OCI-LY7 (cell line): ENCODE data around the gene SKIC2.
"Not testable (repeated sequence)": the region's sequence is repeated elsewhere in the genome, so short reads cannot be mapped to it uniquely, and the experiment has no call there.

Source experiments
- CTCF ChIP-seq: fragments of 200-600 bp; sonication (generic); conservative IDR thresholded peaks from 2 replicates; pipeline ENCODE4 v1.5.1; 2014; ENCODE audit warnings: mild to moderate bottlenecking, antibody characterized with exemption, low read length, moderate library complexity, mixed read lengths
- EZH2phosphoT487 ChIP-seq: fragments of 200-600 bp; sonication (generic); IDR thresholded peaks from 2 replicates; pipeline ENCODE4 v1.6.1; 2018; ENCODE audit warnings: low read depth, borderline replicate concordance, mild to moderate bottlenecking, mixed run types, antibody characterized with exemption, low read length, moderate library complexity, mixed read lengths

- TF ChIP-seq EZH2phosphoT487, CTCF: not testable (repeated sequence)
Observed at GRCh38 chr6:31976065-31976464, 17.1 kb downstream of the SKIC2 start.
